Activated effector memory CD4-positive, alpha-beta T cell treated with Interleukin-2 at 50 U/mL for 16 hours (primary cell): Measurements from ENCODE around the gene COL18A1.

ENCODE experiments used
- DNase-seq: peaks from one replicate; pipeline ENCODE4 v3.0.0-alpha.2; 2020

COL18A1 gene

DNA sequence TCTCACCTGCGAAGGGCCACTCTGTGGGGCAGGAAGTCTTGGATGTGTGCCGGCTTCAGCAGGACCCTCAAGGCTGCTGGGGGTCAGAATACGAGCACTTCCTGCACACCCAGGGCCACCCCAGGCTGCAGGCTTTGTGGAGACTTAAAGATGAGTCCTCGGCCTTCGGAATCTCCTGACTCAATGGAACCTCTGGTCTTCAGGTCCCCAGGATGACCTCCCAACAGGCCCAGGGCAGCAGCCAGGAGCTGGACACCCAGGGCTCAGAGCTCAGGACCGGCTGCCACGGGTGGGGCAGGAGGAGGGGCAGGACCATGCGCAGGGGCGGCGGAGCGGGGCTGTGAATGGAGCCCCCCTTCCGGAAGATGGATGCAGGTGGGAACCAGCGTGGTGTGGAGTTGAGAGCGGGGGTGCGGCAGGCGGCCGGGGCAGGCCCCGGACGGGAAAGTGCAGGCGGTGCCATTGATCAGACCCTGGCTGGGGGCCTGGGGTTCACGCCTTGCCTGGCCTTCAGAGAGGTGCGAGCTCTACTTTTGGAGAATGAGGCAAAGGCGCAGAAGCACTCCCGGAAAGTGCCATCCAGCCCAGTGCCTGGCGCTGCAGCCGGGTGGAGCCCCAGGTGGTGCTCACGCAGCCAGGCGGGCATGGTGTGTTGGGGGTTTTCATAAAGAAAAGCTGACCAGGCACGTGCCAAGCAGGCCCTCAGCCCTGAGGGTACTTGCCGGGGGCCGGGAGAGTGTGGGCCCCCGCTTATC, 10.4 kb downstream of the COL18A1 start:
- DNase-seq: no peak

DNA sequence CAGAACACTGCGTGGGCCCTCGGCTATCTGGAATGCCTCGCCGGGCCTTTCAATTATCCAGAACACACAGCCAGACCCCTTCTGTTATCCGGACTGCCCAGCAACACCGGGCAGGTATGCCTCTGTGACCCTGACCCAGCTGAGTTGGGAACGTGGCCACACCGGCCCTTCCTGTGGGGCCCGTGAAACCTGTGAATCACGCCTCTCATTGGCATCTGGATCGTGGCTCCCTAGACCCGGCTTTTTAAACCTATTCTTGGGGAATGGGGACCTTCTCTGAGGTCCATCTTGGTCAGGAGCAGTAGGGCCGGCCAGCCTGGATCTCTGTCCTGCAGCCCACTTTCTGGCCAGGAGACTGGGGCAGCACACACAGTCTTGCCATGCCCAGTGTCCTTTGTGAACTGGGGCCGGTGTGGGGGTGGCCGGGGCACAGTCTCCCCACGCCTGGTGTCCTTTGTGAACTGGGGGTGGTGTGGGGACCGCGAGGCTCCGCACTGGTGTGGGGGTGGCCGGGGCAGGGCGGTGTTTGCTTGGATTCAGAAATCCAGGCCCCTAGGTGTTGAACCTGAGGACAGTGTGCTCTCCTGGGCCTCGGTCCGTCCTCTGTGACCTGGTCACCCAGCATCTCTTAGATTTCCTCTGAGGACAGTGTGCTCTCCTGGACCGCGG, 11.1 kb downstream of the COL18A1 start:
- DNase-seq: no peak

DNA sequence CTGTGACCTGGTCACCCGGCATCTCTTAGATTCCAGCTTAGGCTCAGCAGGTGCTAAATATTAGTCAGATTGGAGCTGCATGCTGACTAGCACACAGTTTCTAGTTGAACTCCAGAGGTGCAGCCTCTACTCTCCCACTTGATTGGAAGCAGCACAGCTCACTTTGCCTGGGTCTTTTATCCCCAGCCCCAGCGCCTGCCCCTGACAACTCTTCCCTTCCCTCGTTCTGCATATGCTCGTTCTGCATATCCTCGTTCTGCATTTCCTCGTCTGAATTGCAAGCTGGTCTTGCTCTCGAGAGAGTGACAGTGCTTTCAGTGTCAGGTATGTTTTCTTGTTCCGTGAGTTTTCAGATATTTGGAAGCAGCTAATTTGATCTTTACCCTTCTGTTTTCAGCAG, 11.7 kb downstream of the COL18A1 start:
- DNase-seq: no peak

DNA sequence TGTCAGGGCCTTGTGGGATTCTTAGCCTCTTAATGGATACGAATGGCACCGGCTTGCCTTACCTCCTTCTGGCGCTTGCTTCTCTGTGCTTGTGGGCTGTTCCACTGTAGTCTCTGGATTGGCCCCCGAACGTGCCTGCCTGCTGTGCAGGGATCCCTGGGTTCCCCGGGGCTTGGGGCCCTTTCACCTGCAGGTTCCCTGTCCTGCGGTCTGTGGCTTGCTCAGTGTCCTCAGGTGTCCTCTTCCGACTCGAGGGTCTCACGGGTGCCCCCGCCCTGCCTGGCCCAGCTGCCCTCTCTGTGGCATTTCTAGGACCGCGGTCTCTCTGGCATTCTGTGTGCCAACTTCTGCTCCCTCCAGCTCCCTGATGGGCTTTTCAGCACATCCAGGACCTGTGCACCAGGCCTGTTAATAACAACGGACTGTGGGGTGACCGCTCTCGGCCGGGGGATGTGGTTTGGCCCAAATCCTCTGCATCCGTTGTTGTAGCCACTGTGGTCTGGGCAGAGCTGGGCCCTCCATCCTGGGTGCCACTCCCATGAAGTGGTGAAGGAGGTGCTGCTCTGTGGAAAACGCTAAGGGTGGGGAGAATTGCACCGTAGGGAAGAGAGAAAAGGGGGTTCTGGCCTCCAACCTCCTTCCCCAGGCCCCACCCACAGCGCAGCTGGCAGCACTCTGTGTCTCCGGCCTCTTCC, 12.4 kb downstream of the COL18A1 start:
- no peak for DNase-seq

DNA sequence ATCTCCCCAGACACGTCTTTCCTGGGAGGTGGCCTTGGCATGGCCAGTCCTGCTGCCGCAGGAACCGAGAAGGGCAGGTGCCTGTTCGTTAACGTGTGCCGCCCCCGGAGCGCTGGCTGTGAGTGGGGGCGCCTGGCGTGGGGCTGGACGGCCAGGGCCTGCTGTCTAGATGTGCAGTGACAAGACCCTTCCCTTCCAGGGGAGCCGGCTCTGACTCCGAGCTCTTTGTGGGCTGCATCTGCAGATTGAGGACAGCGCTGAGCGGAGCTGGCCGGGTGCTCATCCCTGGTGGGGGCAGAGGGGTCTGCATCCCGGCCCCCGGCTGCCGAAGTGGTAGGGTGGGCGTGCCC, 13.0 kb downstream of the COL18A1 start:
- DNase-seq: no peak

DNA sequence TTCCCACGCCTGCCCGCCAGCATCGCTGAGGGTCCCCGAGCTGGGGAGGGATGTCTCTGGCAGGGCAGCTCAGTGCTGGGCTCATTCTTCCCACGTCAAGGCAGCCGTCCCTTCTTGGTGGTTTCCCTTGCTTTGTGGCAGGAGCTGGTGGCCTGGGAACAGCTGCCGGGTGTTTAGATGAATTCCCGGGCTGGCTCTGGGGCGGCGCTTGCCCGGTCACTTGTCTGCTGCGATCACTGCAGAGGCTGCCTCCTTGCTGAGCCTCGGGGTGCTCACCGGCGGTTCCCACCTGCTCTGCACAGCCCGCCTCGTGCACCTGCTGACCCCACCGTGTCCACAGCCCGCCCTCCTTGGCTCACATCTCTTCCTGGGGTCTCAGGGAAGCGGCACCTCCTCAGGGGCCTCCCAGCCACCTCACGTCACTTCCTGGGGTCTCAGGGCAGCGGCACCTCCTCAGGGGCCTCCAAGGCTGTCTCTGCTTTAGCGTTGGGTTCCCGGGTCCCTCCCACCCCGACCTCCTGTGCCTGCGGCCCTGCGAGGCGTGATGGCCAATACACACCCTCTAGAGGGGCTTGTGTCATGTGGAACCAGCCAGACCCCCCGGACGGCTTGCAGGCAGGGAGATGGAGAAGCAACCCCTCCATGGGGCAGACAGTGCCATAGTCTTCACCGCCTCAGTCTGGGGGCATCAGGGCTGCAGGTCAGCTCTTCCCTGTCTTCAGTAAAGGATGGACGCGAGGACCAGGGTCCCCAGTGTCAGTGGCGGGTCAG, 13.5 kb downstream of the COL18A1 start:
- DNase-seq: no peak

DNA sequence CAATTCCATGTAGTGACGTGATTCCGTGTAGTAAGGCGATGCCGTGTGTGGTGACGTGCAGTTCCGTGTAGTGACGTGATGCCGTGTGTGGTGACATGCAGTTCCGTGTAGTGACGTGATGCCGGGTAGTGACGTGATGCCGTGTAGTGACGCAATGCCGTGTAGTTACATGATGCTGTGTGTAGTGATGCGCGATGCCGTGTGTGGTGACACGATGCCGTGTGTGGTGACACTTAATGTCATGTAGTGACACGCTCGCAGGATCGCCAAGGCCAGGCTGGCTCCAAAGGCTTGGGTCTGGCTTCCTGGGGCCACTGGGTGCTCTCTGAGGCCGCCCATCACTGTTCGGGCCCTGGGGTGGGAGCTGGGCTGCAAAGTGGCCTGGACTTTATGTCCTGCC, 14.2 kb downstream of the COL18A1 start:
- DNase-seq: no peak

DNA sequence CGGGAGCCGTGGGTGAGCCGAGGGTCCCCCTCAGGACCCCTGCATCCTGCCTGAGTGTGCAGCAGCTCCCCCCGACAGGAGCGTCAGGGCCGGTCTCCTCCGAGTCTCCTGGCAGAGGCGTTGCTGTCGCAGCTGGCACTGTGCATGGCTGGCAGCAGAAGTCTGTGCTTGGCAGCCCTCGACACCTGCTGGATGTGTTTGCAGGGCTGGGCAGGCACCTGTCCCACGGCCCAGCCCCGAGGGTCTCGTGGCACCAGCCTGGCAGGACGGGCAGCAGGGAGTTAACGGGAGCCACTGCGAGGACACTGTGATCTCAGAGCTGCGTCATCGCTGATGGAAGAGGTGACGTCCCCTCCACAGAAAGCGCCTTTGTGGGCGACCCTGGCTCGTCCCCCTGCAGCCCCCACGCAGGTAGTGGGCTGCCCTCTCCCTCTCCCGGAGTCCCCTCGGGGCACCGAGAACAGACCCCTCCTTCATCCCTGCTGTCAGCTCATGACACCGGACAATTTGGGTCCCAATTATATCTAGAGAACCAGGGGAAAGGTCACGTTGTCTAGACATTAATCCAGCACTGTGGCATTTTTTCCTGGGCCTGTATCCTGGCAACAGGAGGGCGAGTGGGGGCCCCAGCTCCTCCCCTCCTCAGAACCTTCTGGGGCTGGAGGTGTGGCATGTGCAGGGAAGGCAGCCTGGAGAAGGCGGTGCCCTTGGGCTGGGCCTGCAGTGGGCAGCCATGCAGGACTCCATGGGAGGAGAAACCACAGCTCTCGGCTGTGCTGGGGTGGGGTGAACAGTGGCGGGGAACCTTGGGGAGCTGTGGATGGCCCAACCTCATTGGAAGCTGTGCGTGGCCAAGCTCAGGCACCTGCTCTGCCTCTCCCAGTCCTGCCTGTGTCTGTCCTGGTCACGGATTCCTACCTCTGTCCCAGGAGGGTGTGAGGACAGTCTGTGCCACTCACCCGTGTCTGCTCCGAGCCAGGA, 15.4 kb downstream of the COL18A1 start:
- no peak for DNase-seq

DNA sequence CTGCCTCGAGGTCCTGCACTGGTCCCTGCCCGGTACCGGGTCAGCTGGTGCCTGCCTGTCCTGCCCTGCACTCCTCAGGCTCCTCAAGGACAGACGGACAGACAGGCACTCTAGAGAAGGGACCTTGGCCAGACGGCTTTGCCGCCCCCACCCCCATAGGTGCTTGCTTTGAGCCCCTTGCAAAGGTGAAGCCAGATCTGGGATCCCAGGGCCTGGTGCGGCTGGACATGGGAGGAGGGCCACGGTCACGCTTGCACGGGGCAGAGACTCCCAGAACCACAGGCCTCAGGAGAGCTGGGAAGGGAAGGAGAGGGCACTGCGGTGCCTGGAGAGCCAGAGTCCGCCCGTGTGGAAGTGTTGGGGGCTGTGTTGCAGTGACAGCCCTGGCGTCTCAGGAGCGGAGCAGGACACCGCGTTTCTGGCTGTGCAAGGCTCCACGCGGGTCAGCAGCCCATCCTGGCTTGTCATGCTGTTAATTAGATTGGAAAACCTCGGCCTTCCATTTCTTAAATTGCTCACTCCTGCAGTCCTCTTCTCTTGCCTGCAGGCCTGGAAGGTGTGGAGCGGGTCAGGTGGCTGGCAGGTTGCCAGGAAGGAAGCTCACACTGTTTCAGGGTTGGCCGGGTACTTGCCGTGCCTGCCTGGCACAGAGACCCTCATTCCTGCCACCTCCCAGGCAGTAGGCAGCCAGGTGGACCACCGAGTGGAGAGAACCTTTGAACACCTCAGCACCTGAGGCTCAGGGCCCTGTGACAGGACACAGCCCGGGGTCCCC, 16.3 kb downstream of the COL18A1 start:
- no peak for DNase-seq

DNA sequence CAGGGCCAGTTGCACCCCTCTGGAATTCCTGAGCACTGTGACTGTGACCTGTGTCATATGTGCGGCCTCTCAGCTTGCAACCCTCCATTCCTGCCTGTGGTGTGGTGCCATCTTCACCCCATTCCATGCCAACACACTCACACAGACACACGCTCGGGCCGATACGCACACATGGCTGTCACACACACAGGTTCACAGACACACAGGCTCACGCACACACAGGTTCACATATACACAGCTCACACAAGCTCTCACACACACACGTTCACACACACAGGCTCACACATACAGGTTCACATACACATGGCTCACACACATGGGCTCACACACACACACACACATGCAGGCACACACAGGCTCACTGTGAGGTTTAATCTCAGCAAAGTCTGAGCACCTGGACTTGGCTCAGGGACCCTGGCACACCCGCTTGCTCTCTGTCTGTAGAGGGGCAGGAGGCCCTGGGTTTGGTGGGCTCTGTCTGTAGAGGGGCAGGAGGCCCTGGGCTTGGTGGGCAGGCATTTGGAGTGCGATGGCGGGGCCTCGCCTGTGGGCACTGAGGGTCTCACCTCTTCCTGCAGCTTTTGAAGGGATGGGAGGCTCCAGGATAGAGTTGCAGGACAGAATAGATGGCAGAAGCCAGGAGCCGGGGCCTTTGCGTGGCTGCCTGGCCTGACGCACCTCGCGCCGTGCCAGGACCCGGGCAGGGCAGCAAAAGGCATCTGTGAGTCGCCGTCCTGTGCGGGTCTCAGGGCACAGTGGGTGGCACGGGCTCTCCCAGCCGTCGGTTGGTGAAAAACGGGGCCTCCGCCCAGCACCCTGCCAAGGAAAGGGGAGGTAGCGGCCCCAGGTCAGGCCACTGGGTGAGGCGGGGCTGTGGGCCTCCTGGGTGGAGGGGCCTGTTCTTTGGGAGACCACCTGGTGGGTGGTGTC, 17.1 kb downstream of the COL18A1 start:
- no peak for DNase-seq

DNA sequence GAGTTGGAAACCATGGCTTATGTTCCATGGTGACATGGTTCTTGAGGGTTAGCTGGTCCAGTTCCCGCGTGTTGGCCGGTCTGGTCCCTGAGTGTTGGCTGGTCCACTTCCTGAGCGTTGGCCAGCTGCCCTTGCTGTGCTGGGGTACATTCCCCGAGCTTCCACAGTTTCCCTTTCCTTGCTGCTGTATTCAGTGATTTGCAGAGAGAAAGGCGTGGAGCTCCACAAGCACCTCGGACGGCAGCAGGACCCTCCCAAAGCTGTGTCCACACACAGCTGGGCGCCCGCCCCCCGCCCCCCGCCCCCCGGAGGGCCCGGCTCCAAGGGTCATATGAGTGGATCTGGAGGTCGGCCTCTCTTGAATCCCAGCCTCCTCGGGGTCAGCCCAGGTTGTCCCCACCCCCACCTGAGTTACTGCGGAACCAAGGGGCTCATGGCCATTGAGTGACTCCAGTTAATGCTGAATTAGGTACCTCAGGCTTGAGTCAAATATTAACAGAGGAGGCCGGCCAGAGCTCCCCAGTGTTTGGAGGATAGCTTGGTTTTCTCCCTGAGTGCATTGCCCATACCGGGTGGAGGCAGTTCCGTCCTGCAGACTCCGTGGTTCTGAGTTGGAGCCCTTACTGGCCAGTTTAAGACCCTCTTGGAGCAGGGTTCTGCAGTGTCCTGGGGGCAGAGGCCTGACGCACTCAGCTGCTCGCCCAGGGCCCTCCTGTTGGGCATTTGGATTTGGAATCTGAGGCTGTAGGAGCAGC, 18.4 kb downstream of the COL18A1 start:
- DNase-seq: no peak

DNA sequence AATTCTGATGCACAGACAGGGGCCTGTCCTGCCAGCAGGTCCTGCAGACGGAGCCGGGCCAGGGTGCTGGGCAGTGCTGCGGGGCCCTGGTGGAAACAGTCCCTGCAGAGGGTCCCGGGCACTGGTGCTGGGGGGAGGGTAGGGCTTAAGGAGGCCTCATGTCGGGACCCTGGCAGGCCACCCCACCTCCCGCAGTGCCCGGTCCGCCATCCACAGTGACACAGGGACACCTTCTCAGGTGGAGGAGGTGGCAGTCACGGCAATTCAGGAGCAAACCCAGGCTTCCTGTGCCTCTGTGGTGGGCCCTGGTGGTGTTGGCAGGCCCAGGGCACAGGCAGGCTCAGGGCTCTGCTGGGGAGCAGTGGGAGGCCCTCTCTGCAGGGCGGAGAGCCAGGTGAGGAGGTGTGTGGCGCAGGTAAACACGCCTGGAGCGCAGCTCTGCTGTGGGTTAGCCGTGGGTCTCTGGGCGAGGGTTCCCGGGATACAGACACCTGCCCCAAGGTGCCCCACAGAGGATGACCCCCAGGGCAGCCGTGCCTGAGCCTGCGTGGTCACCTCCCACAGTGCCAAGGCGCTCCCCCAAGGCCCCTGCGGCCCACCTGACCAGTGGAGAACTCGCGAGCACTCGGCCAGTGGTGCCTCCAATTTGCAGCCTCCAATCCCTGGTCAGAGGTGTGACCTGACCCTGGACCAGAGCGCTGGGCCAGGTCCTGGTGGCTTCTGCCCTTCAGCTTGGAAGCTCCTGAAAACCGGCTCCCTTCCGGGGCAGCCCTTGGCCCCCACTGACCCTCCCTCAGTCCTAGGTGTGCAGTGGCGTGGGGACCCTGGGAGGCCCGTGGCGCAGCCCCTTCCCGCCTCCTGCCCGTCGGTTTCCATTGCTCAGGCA, 19.2 kb downstream of the COL18A1 start:
- no peak for DNase-seq

DNA sequence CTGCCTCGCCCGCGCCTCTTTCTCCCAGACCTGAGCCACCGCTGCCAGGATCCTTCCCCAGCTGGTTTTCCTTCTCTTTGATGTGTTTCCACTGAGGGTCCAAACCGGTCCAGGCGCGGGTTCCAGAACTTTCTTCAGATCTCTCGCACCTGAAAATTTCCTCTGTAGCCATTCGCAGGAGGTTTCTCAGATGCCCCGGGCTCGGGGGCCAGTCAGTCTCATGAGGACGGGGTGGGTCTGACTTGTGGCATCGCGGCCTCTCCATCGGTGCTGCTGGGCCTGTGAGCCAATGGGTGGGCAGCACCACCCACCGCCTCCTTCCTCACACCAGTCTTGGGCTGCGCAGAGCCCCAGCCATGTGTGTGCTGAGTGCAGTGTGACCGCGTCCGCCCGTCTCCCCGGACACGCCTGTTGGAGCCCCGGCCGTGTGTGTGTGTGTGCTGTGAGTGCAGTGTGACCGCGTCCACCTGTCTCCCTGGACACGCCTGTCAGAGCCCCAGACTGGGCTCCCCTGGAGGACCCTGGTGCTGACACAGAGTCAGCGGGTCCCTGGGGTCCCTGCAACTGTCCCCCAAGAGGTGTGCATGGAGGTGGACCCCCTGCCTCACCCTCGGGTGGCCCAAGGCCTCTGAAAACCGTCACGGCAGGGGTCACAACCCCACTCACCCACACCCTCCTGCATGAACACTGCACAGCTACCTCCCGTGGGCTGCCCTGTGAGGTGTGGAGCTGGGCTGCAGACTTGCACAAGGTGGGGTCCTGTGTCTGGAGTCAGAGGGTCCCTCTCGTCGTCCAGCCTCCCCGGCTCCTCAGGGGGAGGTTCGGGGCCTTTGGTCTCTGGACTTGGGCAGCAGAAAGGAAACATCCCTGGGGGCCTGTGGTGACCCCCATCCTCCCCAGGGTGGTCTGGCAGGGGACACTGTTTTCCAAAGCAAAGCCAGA, 20.2 kb downstream of the COL18A1 start:
- DNase-seq: no peak

DNA sequence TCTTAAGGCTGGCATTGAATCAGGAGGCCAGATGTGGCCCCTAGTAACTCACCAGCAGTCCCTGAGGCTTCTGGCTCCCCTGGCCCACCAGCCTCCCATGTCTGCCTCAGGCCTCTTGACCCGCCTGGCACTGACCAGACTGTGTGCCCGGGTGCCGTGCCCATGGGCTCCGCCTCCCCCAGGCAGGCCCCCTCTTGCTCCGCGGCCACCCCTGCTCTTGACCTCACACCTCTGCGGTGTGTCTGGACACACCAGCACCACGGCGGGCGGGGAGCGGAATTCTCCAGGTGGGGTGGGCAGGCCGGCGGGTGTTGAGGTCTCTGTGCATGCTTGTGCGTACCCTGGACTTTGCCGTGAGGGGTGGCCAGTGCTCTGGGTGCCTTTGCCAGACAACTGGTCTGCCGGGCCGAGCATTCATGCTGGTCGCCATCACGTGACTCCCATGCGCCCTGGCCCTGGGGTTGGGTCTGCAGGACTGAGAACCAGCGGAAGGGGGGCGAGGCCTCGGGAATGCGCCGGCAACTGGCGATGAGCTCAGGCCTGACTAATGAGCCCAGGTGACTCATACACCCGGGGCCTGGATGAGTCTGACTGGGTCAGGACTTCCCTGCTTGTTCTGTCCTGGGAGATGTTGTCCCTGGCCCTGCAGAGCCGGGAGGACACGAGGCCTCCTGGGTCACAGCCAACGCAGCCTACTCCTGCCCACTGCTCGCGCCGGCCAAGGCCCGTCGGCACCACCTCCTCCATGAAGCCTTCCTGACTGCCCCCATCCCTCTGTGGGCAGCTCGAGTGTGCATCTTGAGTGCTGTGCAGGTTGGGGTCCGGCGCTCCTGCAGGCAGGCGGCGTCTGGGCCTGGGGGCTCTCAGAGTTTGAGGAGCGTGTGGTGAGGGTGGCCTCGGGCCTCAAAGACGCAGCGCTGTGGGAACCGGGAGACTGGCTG, 22.6 kb downstream of the COL18A1 start:
- no peak for DNase-seq

DNA sequence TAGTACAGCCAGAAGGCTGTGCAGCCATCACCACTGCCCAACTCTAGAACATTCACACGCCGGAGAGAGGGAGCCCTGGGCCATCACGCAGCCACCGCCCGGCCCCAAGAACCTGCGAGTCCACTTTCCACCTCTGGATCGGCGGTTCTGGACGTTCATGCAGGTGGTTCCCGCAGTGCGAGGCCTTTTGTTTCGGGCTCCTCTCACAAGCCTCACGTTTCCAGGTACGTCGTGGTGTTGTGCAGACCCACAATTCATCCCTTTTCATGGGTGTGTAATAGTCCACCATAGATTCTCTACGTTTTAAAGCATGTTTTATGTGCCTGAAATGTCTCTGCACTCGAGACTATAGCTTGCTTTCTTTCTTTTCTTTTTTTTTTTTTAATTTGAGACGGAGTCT, 23.6 kb downstream of the COL18A1 start:
- no peak for DNase-seq
